HEK293T (cell line): ENCODE results near the gene PPFIA3.

Experiments used
- ARNT ChIP-seq: fragments of 450-650 bp; IDR thresholded peaks from 2 replicates; pipeline ENCODE4 v1.6.1; 2017; ENCODE audit warnings: mild to moderate bottlenecking
- BHLHE40 ChIP-seq: fragments of 450-650 bp; IDR thresholded peaks from 2 replicates; pipeline ENCODE4 v1.6.1; 2016; ENCODE audit warnings: mild to moderate bottlenecking, moderate library complexity, borderline replicate concordance
- CTBP1 ChIP-seq: fragments of 450-650 bp; IDR thresholded peaks from 2 replicates; pipeline ENCODE4 v1.6.1; 2016; ENCODE audit warnings: borderline replicate concordance
- ELF4 ChIP-seq: fragments of 450-650 bp; IDR thresholded peaks from 2 replicates; pipeline ENCODE4 v1.6.1; 2017; ENCODE audit warnings: antibody characterized with exemption
- FOXA1 ChIP-seq: fragments of 450-650 bp; IDR thresholded peaks from 2 replicates; pipeline ENCODE4 v1.6.1; 2016; ENCODE audit warnings: mild to moderate bottlenecking
- FOXK2 ChIP-seq: fragments of 450-650 bp; IDR thresholded peaks from 2 replicates; pipeline ENCODE4 v1.6.1; 2016; ENCODE audit warnings: mild to moderate bottlenecking
- FOXM1 ChIP-seq: fragments of 450-650 bp; IDR thresholded peaks from 2 replicates; pipeline ENCODE4 v1.6.1; 2017; ENCODE audit warnings: mild to moderate bottlenecking, borderline replicate concordance
- HDGF ChIP-seq: fragments of 450-650 bp; IDR thresholded peaks from 2 replicates; pipeline ENCODE4 v1.6.1; 2017; ENCODE audit warnings: antibody characterized with exemption, borderline replicate concordance
- SP1 ChIP-seq: fragments of 450-650 bp; IDR thresholded peaks from 2 replicates; pipeline ENCODE4 v1.6.1; 2017
- SUZ12 ChIP-seq: fragments of 450-650 bp; IDR thresholded peaks from 2 replicates; pipeline ENCODE4 v1.6.1; 2016; ENCODE audit warnings: mild to moderate bottlenecking
- TARDBP ChIP-seq: fragments of 450-650 bp; IDR thresholded peaks from 2 replicates; pipeline ENCODE4 v1.6.1; 2016
- ZNF384 ChIP-seq: fragments of 450-650 bp; IDR thresholded peaks from 2 replicates; pipeline ENCODE4 v1.6.1; 2016
- TF ChIP-seq, protein P1 (sequence below): fragments of 450-650 bp; IDR thresholded peaks from 2 replicates; pipeline ENCODE4 v1.6.1; 2016

GRCh38 chr19:49194408-49194807, 75.1 kb downstream of the PPFIA3 start:
- TF ChIP-seq BHLHE40 (no peak), TARDBP (no peak), CTBP1 (no peak), ELF4 (no peak), ZNF384 (no peak), HDGF (no peak), SUZ12 (no peak), ARNT (no peak), FOXM1 (no peak), SP1 (no peak), FOXA1 (no peak), FOXK2 (no peak)
- TF ChIP-seq, protein P1, sequence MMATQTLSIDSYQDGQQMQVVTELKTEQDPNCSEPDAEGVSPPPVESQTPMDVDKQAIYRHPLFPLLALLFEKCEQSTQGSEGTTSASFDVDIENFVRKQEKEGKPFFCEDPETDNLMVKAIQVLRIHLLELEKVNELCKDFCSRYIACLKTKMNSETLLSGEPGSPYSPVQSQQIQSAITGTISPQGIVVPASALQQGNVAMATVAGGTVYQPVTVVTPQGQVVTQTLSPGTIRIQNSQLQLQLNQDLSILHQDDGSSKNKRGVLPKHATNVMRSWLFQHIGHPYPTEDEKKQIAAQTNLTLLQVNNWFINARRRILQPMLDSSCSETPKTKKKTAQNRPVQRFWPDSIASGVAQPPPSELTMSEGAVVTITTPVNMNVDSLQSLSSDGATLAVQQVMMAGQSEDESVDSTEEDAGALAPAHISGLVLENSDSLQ, result no peak
